Mesendoderm (in vitro differentiated cells): ENCODE measurements around the gene PCTP.

ENCODE experiments used
- DNase-seq: peaks from one replicate; pipeline ENCODE4 v3.0.0; 2013
- H2AK5ac ChIP-seq: 2 replicates; pipeline ENCODE4 v1.6.1; 2013; ENCODE audit warnings: low read length, inconsistent platforms
- H2BK120ac ChIP-seq: 2 replicates; pipeline ENCODE4 v1.6.1; 2013; ENCODE audit warnings: low read depth, mild to moderate bottlenecking, low read length, moderate library complexity, mixed read lengths
- H2BK15ac ChIP-seq: replicated peaks from 2 replicates; pipeline ENCODE4 v1.6.1; 2013; ENCODE audit warnings: low read depth, mild to moderate bottlenecking, moderate library complexity
- H2BK5ac ChIP-seq: 2 replicates; pipeline ENCODE4 v1.6.1; 2013; ENCODE audit warnings: low read length, inconsistent platforms
- H3K18ac ChIP-seq: 2 replicates; pipeline ENCODE4 v1.6.1; 2013; ENCODE audit warnings: mild to moderate bottlenecking, low read length, mixed read lengths
- H3K23ac ChIP-seq: one replicate; pipeline ENCODE4 v1.6.1; 2013; ENCODE audit warnings: low read length
- H3K27ac ChIP-seq: 2 replicates; pipeline ENCODE4 v1.5.1; 2013; ENCODE audit warnings: low read depth, mild to moderate bottlenecking, inconsistent platforms, low read length, moderate library complexity
- H3K27me3 ChIP-seq: 2 replicates; pipeline ENCODE4 v1.6.1; 2013; ENCODE audit warnings: low read length, control low read depth, mild to moderate bottlenecking, inconsistent platforms; ENCODE audit not compliant: insufficient read depth, poor library complexity
- H3K36me3 ChIP-seq: 2 replicates; pipeline ENCODE4 v1.6.1; 2013; ENCODE audit warnings: low read length, inconsistent platforms; ENCODE audit not compliant: control insufficient read depth, insufficient read depth
- H3K4ac ChIP-seq: one replicate; pipeline ENCODE4 v1.6.1; 2013; ENCODE audit warnings: low read depth, mild to moderate bottlenecking, low read length, moderate library complexity
- H3K4me1 ChIP-seq: 2 replicates; pipeline ENCODE4 v1.6.1; 2013; ENCODE audit warnings: low read depth, low read length, inconsistent platforms; ENCODE audit not compliant: control insufficient read depth
- H3K4me2 ChIP-seq: 2 replicates; pipeline ENCODE4 v1.6.1; 2013; ENCODE audit warnings: low read length
- H3K4me3 ChIP-seq: 2 replicates; pipeline ENCODE4 v1.5.1; 2013; ENCODE audit warnings: mild to moderate bottlenecking, low read length
- H3K56ac ChIP-seq: one replicate; pipeline ENCODE4 v1.6.1; 2013; ENCODE audit warnings: low read length
- H3K79me1 ChIP-seq: 2 replicates; pipeline ENCODE4 v1.6.1; 2013; ENCODE audit warnings: low read length, inconsistent platforms
- H3K79me2 ChIP-seq: 2 replicates; pipeline ENCODE4 v1.6.1; 2013; ENCODE audit warnings: mild to moderate bottlenecking, low read length; ENCODE audit not compliant: control insufficient read depth, insufficient read depth
- H3K9ac ChIP-seq: 2 replicates; pipeline ENCODE4 v1.6.1; 2013; ENCODE audit warnings: low read length, inconsistent platforms
- H4K5ac ChIP-seq: one replicate; pipeline ENCODE4 v1.6.1; 2013; ENCODE audit warnings: low read length
- H4K8ac ChIP-seq: one replicate; pipeline ENCODE4 v1.6.1; 2013; ENCODE audit warnings: low read depth, mild to moderate bottlenecking, control low read depth, low read length, moderate library complexity
- WGBS: extraction: QIAGEN DNeasy Blood & Tissue Kit; methylation state at CpG from one replicate; pipeline ENCODE4 v1.1.7; 2013; ENCODE audit warnings: low lambda C conversion rate, missing lambda C conversion rate; ENCODE audit not compliant: insufficient coverage; ENCODE audit errors: extremely low coverage; 5-methylcytosine and 5-hydroxymethylcytosine counted together

Gene PCTP

GRCh38 chr17:55723488-55723848 is 27.4 kb upstream of the PCTP start:
- H4K5ac ChIP-seq: no peak overlapping the region
- no peak overlapping the region for H2BK120ac ChIP-seq
- no peak overlapping the region for H3K4me3 ChIP-seq

GRCh38 chr17:55726440-55726839 is 24.4 kb upstream of the PCTP start:
- no peak overlapping the region for H3K56ac ChIP-seq
- H3K36me3 ChIP-seq: no peaks in the 10 kb centered on the region
- no peak overlapping the region for H3K18ac ChIP-seq
- no peaks in the 10 kb centered on the region for H3K27me3 ChIP-seq
- no peak overlapping the region for H4K5ac ChIP-seq
- no peak overlapping the region for H3K23ac ChIP-seq
- no peaks in the 10 kb centered on the region for H3K79me2 ChIP-seq
- H2BK15ac ChIP-seq: no peak overlapping the region
- no peak for DNase-seq
- no peak overlapping the region for H2BK5ac ChIP-seq
- H4K8ac ChIP-seq: no peak overlapping the region
- no peak overlapping the region for H2AK5ac ChIP-seq
- no peak overlapping the region for H3K27ac ChIP-seq
- no peaks in the 10 kb centered on the region for H3K79me1 ChIP-seq
- H3K4me2 ChIP-seq: no peak overlapping the region
- H3K4me3 ChIP-seq: no peak overlapping the region
- H2BK120ac ChIP-seq: no peak overlapping the region
- no peak overlapping the region for H3K9ac ChIP-seq
- no peak overlapping the region for H3K4ac ChIP-seq
- H3K4me1 ChIP-seq: peaks cover 3% of the 10 kb centered on the region
- WGBS: no CpG with 5 or more reads among the region's 2 CpGs

More at GRCh38 chr17:55723488-55723848, 27.4 kb upstream of the PCTP start:
- H2BK15ac ChIP-seq: no peak overlapping the region
- H2AK5ac ChIP-seq: no peak overlapping the region
- H3K4ac ChIP-seq: no peak overlapping the region
- H4K8ac ChIP-seq: no peak overlapping the region
- H3K79me1 ChIP-seq: no peaks in the 10 kb centered on the region
- H3K27me3 ChIP-seq: no peaks in the 10 kb centered on the region
- no peak for DNase-seq
- H3K9ac ChIP-seq: no peak overlapping the region
- no peak overlapping the region for H3K18ac ChIP-seq
- no peak overlapping the region for H3K27ac ChIP-seq
- H3K79me2 ChIP-seq: no peaks in the 10 kb centered on the region
- H3K4me2 ChIP-seq: no peak overlapping the region
- no peak overlapping the region for H3K56ac ChIP-seq
- H3K23ac ChIP-seq: no peak overlapping the region
- H3K4me1 ChIP-seq: peaks cover 3% of the 10 kb centered on the region
- no peaks in the 10 kb centered on the region for H3K36me3 ChIP-seq
- H2BK5ac ChIP-seq: no peak overlapping the region

DNA sequence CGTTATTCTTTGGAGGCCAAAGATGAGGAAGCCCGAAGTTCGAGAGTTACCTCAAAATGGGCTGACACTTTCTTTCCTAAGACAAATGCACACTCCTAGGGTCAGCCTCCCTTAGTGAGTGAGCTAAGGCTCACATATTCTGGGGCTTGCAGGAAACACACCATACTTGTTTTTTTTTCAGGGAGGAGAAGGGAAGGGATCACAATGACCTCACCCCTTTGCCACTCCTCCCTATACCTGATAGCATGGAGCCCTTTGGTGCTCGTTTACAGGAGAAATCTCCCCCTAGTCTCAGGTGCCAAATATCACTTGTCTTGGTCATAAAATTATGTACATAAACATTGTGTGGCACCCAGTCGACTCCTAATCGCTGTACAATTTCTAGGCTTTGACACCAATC is 23.6 kb upstream of the PCTP start:
- peak overlapping the region; percentile 76 for H4K8ac ChIP-seq
- H3K79me2 ChIP-seq: no peaks in the 10 kb centered on the region
- peak; percentile 41 for DNase-seq
- no peak overlapping the region for H3K56ac ChIP-seq
- no CpG with 5 or more reads among the region's 6 CpGs for WGBS
- no peaks in the 10 kb centered on the region for H3K27me3 ChIP-seq
- no peak overlapping the region for H3K4ac ChIP-seq
- no peak overlapping the region for H3K9ac ChIP-seq
- H3K4me2 ChIP-seq: no peak overlapping the region
- H3K4me3 ChIP-seq: no peak overlapping the region
- H3K4me1 ChIP-seq: peaks cover 3% of the 10 kb centered on the region
- H2BK120ac ChIP-seq: no peak overlapping the region
- H3K18ac ChIP-seq: peak overlapping the region; percentile 9
- no peak overlapping the region for H2AK5ac ChIP-seq
- H2BK15ac ChIP-seq: no peak overlapping the region
- no peak overlapping the region for H3K27ac ChIP-seq
- no peaks in the 10 kb centered on the region for H3K36me3 ChIP-seq
- no peak overlapping the region for H3K23ac ChIP-seq
- H4K5ac ChIP-seq: no peak overlapping the region
- no peak overlapping the region for H2BK5ac ChIP-seq
- no peaks in the 10 kb centered on the region for H3K79me1 ChIP-seq

DNA sequence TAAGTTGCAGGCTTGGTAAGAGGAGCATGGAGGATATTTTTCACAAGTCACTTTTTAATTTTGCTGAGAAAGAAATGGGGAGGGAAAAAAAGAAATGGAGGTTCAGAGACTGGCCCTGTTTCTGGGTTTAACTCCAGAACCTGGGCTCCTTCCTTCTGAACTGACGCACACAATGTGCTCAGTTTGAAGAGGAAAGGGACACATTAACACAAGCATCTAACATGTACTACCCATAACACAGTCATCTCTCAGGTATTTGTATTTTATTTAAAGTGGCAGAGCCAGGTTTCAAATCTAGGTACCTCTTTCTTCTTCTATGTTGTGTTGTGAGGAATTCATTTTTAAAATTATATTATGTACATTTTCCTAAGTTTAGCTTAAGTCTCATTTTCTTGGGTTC is 22.9 kb upstream of the PCTP start:
- no peak overlapping the region for H3K23ac ChIP-seq
- no peaks in the 10 kb centered on the region for H3K36me3 ChIP-seq
- no peak overlapping the region for H3K4ac ChIP-seq
- H2BK5ac ChIP-seq: no peak overlapping the region
- H3K56ac ChIP-seq: no peak overlapping the region
- H3K9ac ChIP-seq: no peak overlapping the region
- H3K27ac ChIP-seq: no peak overlapping the region
- H3K79me1 ChIP-seq: no peaks in the 10 kb centered on the region
- DNase-seq: peak; percentile 21
- no peak overlapping the region for H3K4me3 ChIP-seq
- H3K4me1 ChIP-seq: no peaks in the 10 kb centered on the region
- no peak overlapping the region for H3K18ac ChIP-seq
- no peak overlapping the region for H4K5ac ChIP-seq
- H3K27me3 ChIP-seq: no peaks in the 10 kb centered on the region
- no CpG with 5 or more reads among the region's 1 CpG for WGBS
- no peak overlapping the region for H2AK5ac ChIP-seq
- no peak overlapping the region for H2BK15ac ChIP-seq
- no peak overlapping the region for H4K8ac ChIP-seq
- no peaks in the 10 kb centered on the region for H3K79me2 ChIP-seq
- H2BK120ac ChIP-seq: no peak overlapping the region
- no peak overlapping the region for H3K4me2 ChIP-seq

DNA sequence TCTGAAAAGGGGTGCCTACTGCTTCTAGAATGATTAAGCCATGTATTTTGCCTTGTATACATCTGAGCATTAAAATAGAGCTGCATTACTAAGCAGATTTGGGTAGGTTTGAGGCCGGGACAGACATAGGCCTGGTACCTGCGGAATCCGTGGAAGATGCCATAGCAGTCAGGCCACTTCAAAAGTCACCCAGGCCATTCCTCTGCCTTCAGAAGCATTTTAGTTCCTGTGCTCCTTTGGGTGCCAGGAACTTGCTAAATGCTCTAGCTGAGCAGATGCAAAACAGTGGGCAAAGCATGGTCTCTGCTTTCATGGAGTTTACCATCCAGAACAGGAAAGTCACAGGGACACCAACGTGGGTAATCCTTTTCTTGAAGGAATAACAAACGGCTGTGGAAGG is 22.5 kb upstream of the PCTP start:
- Histone ChIP-seq H3K79me1 (no peaks in the 10 kb centered on the region), H3K4me1 (no peaks in the 10 kb centered on the region), H3K4me3 (no peak overlapping the region), H3K9ac (no peak overlapping the region), H3K27me3 (no peaks in the 10 kb centered on the region), H3K36me3 (no peaks in the 10 kb centered on the region), H4K5ac (no peak overlapping the region), H4K8ac (no peak overlapping the region), H3K4ac (no peak overlapping the region), H3K56ac (no peak overlapping the region), H2BK120ac (peak overlapping the region; percentile 82), H3K23ac (no peak overlapping the region), H3K4me2 (no peak overlapping the region), H2BK15ac (no peak overlapping the region), H3K79me2 (no peaks in the 10 kb centered on the region), H3K18ac (peak overlapping the region; percentile 81), H3K27ac (no peak overlapping the region), H2AK5ac (no peak overlapping the region), H2BK5ac (no peak overlapping the region)
- WGBS: no CpG with 5 or more reads among the region's 5 CpGs
- DNase-seq: no peak

- Histone ChIP-seq H3K18ac (peak overlapping the region; percentile 81), H3K79me2 (no peaks in the 10 kb centered on the region), H3K27me3 (no peaks in the 10 kb centered on the region), H2BK15ac (no peak overlapping the region), H3K4ac (no peak overlapping the region), H4K8ac (no peak overlapping the region), H3K36me3 (no peaks in the 10 kb centered on the region), H3K56ac (no peak overlapping the region), H3K79me1 (no peaks in the 10 kb centered on the region), H2BK5ac (no peak overlapping the region), H2BK120ac (no peak overlapping the region), H3K4me3 (no peak overlapping the region), H3K23ac (no peak overlapping the region), H3K9ac (no peak overlapping the region), H3K4me1 (peaks cover 2% of the 10 kb centered on the region), H3K4me2 (no peak overlapping the region), H3K27ac (no peak overlapping the region), H2AK5ac (no peak overlapping the region), H4K5ac (no peak overlapping the region)
- no CpG with 5 or more reads among the region's 5 CpGs for WGBS
- no peak for DNase-seq
Measured at GRCh38 chr17:55728833-55729232, 22.0 kb upstream of the PCTP start.
